Colon (tissue), 2 donors: ENCODE results near the gene TMEM255B.
"Not testable (repeated sequence)": the region's sequence is repeated elsewhere in the genome, so short reads cannot be mapped to it uniquely, and the experiment has no call there.

Experiments
- FAIRE-seq: peaks from 2 replicates; lab custom pipeline; 2012; peaks lifted over from hg19 to GRCh38; lab: Jason Lieb, UNC
- donor health status: control.
- donor health status: control.

TMEM255B gene

DNA sequence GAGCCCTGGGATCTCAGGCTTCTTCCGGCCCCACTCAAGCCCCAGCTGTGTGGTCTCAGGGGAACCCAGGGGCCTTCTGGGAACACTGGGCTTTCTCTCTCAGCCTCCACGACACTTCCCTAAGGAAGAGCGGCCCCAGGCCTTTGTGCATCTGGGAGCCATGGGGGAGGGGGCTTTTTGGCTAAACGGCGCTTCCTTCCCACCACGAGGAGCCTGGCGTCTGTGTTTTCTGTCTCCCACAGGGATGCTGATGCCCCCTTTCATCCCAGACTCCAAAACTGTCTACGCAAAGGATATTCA is 24.2 kb upstream of the TMEM255B start:
- no peak for FAIRE-seq

DNA sequence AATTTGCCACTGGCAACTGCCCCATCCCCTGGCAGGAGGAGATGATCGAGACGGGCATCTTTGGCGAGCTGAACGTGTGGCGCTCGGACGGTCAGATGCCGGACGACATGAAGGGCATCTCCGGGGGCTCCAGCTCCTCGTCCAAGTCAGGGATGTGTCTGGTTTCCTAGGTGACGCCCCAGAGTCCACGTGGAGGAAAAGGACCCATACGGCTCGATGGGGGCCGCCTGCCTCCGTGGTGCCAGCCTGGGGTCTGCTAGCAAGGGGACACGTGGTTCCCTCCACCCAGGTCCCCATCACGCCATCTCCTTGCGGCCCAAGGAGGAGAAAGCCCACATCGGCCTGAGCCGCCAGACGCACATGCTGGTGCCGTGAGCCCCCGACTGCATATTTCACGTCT is 23.8 kb upstream of the TMEM255B start:
- no peak for FAIRE-seq

DNA sequence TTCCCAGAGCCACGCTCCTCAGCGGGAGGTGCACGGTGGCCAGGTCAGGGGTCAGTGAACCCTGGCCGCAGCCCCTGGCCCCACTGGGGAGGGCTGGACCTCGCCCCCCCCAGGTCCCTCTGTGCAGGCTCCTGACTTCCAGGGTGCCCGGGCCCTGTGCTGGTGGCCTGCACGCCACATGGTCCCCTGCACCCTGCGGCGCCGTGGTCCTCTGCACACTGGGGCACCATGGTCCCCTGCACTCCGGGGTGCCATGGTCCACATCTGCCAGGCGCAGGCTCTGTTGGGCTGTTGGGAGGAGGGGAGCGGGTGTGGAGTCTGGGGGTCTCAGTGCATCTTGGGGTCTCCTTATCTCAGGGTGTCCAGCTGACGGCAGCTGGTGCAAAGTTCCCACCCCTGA is 23.3 kb upstream of the TMEM255B start:
- no peak for FAIRE-seq

DNA sequence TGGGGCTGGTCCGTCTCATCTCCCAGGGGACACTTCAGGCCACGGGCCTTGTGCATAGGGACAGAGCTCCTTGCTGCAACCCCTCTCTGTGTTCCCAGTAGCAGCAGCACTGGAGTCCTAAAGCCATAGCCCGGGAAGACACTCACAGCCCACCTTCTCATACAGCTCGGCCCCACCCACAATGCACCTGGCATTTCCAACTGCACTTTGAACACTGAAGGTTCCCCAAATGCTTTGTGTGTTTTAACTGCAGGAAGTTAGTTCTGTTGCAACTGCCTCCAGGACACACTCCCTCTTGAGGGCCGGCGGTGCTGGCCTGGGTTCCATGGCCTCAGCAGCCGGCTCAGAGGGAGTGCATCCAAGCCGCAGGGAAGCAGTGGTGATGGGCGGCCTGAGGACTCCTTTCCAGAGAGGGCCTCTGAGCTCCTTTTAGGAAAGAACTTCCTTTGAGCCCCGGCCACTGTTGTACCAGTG is 22.7 kb upstream of the TMEM255B start:
- no peak for FAIRE-seq

DNA sequence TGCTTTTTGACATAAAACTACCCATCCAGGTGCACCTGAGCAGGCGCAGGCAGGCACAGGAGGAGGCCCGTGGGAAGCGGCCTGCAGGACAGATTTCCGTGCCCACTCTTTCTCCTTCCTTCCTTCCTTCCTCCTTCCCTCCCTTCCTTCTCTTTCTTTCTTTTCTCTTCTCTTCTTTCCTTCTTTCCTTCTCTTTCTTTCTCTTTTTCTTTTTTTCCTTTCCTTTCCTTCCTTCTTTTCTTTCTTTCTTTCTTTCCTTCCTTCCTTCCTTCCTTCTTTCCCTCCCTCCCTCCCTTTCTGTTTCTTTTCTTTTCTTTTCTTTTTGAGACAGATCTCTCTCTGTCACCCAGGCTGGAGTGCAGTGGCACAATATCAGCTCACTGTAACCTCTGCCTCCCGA is 21.2 kb upstream of the TMEM255B start:
- FAIRE-seq = no peak

DNA sequence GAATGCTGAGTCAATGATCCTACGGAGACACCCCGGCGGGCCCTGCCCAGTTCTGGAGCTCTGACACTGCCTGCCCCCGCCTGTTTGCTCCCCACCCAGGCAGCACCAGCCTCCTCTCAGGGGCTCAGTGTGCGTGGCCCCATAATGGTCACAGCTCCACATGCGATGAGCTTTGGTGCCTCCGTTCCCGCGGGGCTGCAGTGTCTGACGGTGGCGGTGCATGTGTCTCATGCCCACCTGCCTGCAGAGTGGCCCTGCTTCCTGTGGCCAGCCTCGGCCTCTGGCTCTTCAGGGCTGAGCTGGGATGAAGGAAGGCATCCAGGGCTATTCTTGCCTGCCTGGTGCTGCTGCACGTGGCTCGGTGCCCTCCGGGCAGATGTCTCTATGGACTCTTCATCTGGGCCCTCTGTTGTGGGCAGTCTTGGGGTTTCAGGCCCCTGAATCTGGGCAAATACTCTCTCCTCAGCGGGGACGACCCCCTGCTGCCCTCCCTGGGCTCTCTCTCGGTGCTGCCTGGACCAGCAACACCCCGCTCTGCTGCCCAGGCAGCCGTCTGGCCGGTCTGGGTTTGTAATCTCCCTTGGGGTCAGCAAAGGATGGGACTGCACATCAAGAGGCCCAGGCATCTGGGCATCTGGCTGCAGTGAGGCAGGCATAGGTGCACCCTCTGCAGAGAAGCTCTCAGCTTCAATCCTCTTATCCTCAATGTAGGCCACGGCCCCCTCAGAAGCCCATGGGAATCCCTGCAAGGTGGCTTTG is 19.3 kb upstream of the TMEM255B start:
- FAIRE-seq = no peak

DNA sequence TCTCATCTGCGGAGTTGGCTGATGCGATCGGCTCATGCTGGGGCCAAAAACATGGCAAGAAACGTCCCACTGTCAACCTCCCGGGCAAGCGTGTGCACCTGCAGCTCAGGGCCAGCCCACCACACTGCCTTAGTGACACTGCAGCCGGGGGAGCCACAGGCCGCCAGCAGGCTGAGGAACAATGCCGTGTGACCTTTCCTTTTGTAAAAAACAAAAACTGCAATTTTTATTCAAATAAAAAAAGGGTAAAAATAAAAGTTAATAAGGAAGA is 18.8 kb upstream of the TMEM255B start:
- no peak for FAIRE-seq

DNA sequence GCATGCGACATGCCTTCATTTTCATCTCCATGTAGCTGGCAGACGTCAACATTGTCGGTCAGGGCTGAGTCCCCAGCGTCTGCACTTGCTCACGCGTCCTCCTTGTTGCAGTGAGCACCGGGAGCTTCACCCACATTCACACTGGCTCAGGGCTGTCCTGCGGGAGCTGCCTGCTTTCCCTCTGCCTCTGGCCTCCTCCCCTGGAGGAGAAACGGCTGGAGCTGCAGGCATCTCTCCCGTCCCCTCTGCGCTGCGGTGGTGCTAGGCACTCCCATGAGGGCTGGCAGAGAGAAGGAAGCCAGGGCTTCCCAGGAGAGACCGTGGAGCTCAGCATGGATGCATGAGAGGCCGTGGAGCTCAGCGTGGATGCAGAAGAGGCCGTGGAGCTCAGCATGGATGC is 18.4 kb upstream of the TMEM255B start:
- FAIRE-seq = no peak

DNA sequence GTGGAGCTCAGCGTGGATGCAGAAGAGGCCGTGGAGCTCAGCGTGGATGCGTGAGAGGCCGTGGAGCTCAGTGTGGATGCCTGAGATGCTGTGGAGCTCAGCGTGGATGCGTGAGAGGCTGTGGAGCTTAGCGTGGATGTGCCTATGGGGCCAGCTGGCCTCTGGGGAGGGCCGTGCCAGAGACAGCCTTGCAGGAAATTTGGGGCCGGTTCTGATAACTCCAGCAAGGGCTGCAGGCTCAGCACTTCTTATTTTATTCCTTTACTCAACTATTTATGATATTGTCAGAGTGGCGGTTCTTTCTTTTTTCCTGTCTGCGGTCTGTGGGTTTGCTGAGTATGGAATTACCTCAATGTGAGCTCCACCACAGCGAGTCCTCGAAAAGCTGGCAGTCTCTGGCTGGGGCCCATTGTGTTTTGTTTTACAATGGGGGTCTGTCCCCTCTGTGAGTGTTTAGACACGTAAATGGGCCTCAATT is 17.8 kb upstream of the TMEM255B start:
- no peak for FAIRE-seq

DNA sequence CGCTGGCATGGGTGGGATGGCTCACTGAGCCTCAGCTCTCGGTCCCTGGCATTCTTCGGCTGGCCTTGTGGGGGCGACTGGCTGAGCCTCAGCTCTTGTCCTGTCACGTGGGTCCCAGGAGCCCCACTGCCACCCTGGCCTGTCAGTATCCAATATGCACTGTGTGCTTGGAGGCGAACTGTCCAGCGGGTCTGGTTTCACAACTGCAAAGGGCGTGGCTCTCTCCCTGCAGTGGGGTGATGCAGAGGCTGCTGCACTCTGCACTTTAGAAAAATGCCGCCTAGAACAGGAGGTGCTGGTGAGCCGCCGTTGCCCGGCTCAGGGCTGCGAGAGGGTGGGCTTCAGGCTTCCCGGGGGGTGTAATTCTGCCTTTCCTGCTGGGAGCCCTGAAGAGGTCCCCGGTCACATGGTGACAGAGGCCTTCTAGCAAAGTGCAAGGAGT is 17.0 kb upstream of the TMEM255B start:
- FAIRE-seq = no peak

DNA sequence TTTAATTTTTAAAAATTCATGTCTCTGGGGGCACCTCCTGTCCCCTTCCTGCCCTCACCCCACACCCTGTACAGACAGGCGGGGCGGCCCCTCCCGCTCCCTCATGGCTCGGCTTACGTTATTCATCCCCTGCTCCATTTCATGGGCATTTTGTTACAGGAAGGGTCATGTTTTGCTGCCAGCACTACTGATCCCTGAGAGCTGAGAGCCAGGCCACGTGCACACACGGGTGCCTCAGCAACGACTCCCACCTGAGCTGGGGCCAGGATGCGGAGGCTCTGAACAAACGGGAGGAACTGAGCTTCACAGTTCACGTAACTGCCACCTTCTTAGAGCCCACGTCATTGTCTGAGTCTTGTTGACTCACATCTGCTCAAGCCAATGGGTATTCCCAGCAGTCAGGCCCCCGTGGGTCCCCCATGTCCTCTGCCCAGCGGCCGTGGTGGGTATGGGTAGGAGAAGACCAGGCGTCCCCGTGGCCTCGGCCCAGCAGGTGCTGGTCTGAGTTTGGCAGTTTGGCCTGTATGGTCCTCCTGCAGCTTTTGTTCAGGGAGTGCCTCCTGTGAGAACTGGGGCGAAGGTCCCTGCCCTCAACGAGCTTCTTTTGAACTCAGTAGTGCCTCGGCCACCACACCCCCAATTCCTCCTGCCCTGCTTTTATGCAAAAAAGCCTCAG is 16.4 kb upstream of the TMEM255B start:
- no peak for FAIRE-seq

DNA sequence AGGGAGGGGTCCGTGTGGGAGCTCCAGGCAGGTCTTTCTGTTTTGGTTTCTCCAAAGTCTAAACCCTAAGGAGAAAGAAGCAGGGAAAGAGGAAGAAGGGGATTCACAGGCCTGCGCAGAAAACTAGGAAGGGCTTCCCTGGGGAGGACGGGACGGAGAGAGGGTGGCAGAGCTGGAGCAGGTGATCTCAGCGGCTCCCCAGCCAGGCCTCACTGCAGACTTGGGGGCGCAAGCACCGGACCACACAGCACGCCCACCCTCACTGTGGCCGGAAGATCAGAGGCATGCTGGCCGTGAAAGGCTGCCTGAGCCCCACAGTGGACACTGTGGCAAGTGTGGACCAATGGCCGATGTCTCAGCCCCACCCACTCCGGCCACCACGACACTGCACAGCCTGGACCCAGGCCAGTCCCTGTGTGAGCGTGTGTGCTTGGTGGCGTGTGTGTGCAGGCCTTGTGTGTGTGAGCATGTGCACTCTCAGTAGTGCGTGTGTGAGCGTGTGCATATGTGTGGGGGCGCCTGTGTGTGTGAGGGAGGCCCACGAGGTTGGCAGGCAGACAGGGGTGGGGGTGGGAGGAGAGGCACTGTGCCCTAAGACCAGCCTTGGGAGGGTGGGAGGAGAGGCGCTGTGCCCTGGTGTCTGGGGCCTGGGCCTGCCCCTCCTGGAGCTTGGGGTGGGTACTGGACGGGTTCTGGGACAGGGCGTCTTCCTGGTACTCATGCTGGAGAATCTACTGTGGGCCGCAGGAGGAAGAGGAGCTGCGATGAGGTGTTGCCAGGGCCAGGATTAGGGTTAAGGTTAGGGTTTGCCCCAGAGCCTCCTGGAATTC is 15.4 kb upstream of the TMEM255B start:
- no peak for FAIRE-seq

DNA sequence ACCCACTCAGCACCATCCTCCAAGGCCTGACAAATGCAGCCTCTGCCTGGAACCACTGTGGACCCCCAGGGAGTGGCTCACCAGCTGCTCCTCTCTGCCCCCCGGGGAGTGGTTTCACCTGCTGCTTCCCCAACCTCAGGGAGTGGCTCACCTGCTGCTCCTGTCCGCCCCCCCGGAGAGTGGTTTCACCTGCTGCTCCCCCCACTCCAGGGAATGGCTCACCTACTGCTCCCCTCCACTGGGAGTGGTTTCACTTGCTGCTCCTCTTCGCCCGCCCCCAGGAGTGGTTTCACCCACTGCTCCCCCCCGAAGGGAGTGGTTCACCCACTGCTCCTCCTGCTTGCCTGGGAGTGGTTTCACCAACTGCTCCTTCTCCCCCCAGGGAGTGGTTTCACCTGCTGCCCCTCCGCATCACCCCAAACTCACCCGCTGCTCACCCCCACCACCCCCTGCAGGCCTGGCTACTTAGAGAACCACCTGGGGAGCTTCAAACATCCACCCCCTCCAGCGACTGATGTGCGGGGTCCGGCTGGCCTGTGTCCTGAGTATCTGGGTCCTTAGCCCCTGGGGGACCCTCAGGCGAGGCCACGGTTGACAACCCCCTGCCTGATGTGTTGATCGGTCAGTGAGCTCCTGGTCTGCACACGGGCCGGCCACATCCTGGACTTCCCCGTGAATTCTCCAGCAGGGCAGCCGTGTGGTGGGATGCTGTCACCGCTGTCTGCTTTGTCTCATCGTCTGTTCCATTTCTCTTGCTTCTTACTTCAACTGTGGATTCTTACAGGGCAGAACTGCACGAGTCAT is 14.6 kb upstream of the TMEM255B start:
- FAIRE-seq = no peak

DNA sequence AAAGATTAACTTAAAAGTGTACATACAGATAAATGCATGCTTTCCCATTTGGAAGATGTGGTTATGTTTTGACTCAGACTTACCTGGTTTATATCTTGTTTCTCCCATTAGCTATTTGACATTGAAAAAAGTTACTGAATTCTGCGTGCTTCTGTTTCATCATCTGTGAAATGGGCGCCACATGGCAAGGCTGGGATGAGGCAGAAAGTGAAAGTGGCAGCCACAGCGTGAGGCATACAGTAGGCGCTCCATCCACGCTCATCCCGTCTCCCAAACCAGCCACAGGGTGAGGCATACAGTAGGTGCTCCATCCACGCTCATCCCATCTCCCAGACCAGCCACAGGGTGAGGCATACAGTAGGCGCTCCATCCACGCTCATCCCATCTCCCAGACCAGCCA is 14.0 kb upstream of the TMEM255B start:
- FAIRE-seq = no peak

DNA sequence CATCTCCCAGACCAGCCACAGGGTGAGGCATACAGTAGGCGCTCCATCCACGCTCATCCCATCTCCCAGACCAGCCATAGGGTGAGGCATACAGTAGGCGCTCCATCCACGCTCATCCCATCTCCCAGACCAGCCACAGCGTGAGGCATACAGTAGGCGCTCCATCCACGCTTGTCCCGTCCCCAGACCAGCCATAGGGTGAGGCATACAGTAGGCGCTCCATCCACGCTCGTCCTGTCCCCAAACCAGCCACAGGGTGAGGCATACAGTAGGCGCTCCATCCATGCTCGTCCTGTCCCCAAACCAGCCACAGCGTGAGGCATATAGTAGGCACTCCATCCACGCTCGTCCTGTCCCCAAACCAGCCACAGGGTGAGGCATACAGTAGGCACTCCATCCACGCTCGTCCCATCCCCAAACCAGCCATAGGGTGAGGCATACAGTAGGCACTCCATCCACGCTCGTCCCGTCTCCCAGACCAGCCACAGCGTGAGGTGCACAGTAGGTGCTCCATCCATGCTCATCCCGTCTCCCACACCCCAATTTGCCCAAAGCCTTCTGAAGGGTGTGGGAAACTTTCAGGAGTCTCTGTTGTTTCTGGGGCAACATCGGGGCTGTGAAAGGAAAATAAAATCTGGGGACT is 13.4 kb upstream of the TMEM255B start:
- FAIRE-seq = not testable (repeated sequence)

DNA sequence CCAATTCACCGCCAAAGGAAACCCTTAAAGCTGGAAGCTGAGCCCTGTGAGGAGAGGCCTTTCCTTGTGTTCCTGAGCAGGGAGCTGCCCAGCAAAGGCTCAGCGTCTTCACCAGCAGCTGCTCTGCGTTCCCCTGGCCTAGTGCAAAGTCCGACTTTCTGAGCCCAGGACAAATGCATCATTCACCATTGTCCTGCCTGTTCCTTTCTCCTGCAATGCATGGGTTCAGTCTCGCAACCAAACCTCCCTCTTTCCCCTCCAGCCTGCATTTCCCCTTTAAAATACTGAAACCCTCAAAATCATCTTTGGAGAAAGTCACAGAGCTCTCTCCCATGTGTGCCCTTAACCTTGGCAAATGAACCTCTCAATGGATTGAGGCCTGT is 12.9 kb upstream of the TMEM255B start:
- FAIRE-seq = no peak

DNA sequence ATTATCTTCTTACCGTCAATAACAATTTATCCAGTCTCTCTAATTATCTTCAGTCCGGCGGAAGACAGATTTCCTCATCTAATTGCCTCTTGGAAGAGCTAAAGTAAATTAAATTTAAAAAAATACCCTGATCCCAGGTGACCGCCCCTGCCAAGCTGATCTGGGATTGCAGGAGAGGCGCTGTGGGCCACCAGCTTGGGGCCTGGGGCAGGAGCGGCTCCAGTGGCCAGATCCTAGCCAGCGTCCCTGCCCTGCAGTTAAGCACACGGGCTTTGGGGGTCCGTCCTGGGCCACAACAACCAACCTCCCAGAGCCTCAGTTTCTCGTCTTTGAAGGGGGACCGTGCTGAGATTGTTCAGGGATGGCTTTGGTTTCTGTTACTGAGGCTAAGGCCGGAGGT is 12.4 kb upstream of the TMEM255B start:
- no peak for FAIRE-seq

DNA sequence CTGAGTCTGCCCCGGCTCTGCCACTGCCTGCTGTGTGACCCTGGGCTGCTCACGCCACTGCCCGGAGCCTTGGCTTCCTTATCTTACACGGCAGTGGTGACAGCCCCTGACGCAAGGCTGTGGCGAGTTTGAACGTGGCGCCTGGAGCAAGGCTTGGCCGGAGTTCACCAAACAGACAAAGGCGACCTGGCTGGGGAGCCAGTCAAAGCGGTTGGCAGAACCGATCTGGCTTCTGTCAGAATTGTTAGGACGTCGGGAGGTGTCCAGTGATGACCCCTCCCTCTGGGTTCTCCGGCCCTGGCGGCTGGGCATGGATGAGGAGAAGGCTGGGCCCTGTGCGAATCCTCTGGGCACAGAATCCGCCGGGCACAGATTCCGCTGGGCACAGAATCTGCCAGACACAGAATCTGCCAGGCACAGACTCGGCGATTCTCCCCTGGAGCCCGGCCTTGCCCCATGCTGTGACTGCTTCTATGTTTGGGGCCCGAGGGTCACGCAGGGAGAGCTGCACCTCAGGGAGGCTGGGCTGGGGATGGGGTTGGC is 11.7 kb upstream of the TMEM255B start:
- no peak for FAIRE-seq

DNA sequence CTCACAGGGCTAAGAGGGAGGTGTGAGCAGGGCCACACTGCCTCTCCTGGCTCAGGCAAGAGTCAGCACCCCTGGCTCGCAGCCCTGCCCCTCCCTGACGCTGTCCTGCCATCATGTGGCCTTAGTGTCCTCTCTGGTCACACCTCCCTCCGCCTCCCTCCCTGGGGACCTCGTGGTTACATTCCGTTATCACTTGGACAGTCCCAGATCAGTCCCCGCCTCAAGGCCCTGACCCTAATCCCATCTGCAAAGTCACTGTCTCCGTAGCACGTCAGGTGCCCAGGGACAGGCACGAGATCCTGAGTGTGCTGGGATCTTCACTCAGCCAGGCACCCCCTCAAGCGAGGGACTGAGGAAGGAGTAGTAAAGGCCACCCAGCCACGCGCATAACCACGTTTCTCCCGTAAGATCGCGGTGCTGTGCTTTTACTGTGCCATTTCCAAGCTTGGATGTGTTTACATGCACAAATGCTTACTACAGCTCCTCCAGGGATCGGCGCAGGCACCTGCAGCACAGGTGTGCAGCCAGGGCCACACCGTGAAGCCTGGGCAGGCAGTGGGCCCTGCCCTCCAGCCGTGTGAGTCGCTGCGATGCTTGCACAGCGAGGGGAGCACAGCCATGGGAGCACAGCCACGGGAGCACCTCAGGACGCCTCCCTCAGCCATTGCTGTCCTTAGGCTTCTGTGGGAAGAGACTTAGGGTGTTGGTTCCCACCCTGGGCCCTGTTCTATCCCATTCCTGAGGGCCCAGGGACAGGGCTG is 10.7 kb upstream of the TMEM255B start:
- FAIRE-seq = no peak

DNA sequence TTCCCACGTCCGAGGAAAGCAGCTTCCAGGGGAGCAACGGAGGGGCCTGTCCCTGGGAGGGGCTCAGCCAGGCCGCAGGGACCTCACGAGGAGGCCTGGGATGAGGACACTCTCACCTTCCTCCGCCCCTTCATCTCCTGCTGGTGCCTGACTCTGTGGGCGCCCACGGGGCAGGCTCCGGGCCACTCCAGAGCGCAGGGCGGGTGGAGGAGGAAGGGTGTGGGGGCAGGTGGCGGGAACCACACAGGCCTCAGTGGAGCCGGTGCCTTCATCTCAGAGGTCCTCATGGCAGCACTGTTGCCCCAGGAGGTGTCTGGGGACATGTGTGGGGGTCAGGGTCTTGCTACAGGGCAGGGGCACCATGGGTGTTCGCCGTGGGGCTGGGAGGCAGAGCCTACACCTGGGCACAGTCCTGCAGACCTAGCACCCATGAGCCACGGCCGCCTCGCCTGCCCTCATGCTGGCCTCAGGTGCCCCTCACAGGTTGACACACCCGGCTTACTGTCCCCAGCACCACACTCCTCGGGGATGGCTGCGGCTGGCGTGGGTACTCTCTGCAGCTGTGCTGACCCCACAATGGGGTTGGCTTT is 10.1 kb upstream of the TMEM255B start:
- FAIRE-seq = no peak
